ENCODE measurements around the gene TCP11L2. TPM values are rescaled to one million over a fixed set of nuclear protein-coding genes. Genes with fewer than 3 reads are reported as not detected.

The TCP11L2 gene
- total RNA-seq, 2 experiments from 2014 or later: 139 to 144 TPM

GRCh38 chr12:106255952-106256351 lies 46.6 kb upstream of the TCP11L2 start:
- Histone ChIP-seq H3K4me1 (ENCODE audit: insufficient read depth, low read length) (no peaks in the 10 kb centered on the region), H3K4me3 (ENCODE audit: low read length) (no peak overlapping the region), H3K27ac (ENCODE audit: low read depth in 1 of 2, low read length in 2 of 2) (no peak overlapping the region), H3K9me3 (ENCODE audit: control insufficient read depth in 1 of 2, insufficient read depth in 1 of 2, low read length in 2 of 2) (no peaks in the 10 kb centered on the region), H3K36me3 (ENCODE audit: insufficient read depth, low read length) (no peaks in the 10 kb centered on the region), H3K27me3 (ENCODE audit: control insufficient read depth in 1 of 2, insufficient read depth in 2 of 2, low read length in 2 of 2) (no peaks in the 10 kb centered on the region)
- no peak for DNase-seq
- Mint-ChIP-seq H3K9me3 (no peaks in the 10 kb centered on the region), H3K4me3 (no peak overlapping the region), H3K36me3 (ENCODE audit: low read depth) (no peaks in the 10 kb centered on the region), H3K27me3 (no peaks in the 10 kb centered on the region), H3K4me1 (ENCODE audit: low read depth) (no peaks in the 10 kb centered on the region), H3K27ac (no peak overlapping the region)
- ChIA-PET POLR2A (interaction anchor here (1.1 kb wide), 1 partner anchor 46 kb away, joined by 5 read pairs; no protein-coding TSS in a partner anchor), CTCF (interaction anchor here (2.3 kb wide), 1 partner anchor 26 kb away, joined by 6 read pairs; no protein-coding TSS in a partner anchor)
- TF ChIP-seq, protein P1, sequence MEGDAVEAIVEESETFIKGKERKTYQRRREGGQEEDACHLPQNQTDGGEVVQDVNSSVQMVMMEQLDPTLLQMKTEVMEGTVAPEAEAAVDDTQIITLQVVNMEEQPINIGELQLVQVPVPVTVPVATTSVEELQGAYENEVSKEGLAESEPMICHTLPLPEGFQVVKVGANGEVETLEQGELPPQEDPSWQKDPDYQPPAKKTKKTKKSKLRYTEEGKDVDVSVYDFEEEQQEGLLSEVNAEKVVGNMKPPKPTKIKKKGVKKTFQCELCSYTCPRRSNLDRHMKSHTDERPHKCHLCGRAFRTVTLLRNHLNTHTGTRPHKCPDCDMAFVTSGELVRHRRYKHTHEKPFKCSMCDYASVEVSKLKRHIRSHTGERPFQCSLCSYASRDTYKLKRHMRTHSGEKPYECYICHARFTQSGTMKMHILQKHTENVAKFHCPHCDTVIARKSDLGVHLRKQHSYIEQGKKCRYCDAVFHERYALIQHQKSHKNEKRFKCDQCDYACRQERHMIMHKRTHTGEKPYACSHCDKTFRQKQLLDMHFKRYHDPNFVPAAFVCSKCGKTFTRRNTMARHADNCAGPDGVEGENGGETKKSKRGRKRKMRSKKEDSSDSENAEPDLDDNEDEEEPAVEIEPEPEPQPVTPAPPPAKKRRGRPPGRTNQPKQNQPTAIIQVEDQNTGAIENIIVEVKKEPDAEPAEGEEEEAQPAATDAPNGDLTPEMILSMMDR (IDR thresholded peaks at IDR 0.05): no peak
- ATAC-seq (ENCODE audit: poor library complexity): no peak
- intact Hi-C loops (cut with DNase I, micrococcal nuclease): no loop called here

- no peak overlapping the region for H3K4me3 ChIP-seq (ENCODE audit: low read length)
- H3K4me1 ChIP-seq (ENCODE audit: insufficient read depth, low read length): no peaks in the 10 kb centered on the region
- DNase-seq: no peak
- ChIA-PET CTCF (no interaction called here), POLR2A (interaction anchor here (1.1 kb wide), 1 partner anchor 45 kb away, joined by 5 read pairs; no protein-coding TSS in a partner anchor)
- intact Hi-C loops (cut with DNase I, micrococcal nuclease): no loop called here
- H3K9me3 ChIP-seq (ENCODE audit: control insufficient read depth in 1 of 2, insufficient read depth in 1 of 2, low read length in 2 of 2): no peaks in the 10 kb centered on the region
- H3K9me3 Mint-ChIP-seq: no peaks in the 10 kb centered on the region
- TF ChIP-seq, protein P1 (IDR thresholded peaks at IDR 0.05): no peak
- no peak overlapping the region for H3K4me3 Mint-ChIP-seq
- no peaks in the 10 kb centered on the region for H3K27me3 ChIP-seq (ENCODE audit: control insufficient read depth in 1 of 2, insufficient read depth in 2 of 2, low read length in 2 of 2)
- no peaks in the 10 kb centered on the region for H3K4me1 Mint-ChIP-seq (ENCODE audit: low read depth)
- H3K27ac ChIP-seq (ENCODE audit: low read depth in 1 of 2, low read length in 2 of 2): no peak overlapping the region
- ATAC-seq (ENCODE audit: poor library complexity): no peak
- H3K27ac Mint-ChIP-seq: no peak overlapping the region
- no peaks in the 10 kb centered on the region for H3K27me3 Mint-ChIP-seq
- no peaks in the 10 kb centered on the region for H3K36me3 Mint-ChIP-seq (ENCODE audit: low read depth)
- H3K36me3 ChIP-seq (ENCODE audit: insufficient read depth, low read length): no peaks in the 10 kb centered on the region
Measured at GRCh38 chr12:106256524-106256923, 46.0 kb upstream of the TCP11L2 start.

- Mint-ChIP-seq H3K36me3 (ENCODE audit: low read depth) (no peaks in the 10 kb centered on the region), H3K27me3 (no peaks in the 10 kb centered on the region), H3K4me3 (no peak overlapping the region), H3K4me1 (ENCODE audit: low read depth) (no peaks in the 10 kb centered on the region), H3K9me3 (no peaks in the 10 kb centered on the region), H3K27ac (no peak overlapping the region)
- ATAC-seq (ENCODE audit: poor library complexity) (no peak), DNase-seq (no peak)
- CTCF ChIA-PET: interaction anchor here (1.3 kb wide), 1 partner anchor 32 kb away, joined by 3 read pairs; no protein-coding TSS in a partner anchor
- H3K4me1 ChIP-seq (ENCODE audit: insufficient read depth, low read length): no peaks in the 10 kb centered on the region
- POLR2A ChIA-PET: interaction anchor here (1.3 to 1.5 kb wide), 2 partner anchors 10 to 45 kb away, joined by 3 to 9 read pairs; partner anchors contain the start of gene CKAP4
- H3K9me3 ChIP-seq (ENCODE audit: control insufficient read depth in 1 of 2, insufficient read depth in 1 of 2, low read length in 2 of 2): no peaks in the 10 kb centered on the region
- no peak overlapping the region for H3K4me3 ChIP-seq (ENCODE audit: low read length)
- TF ChIP-seq, protein P1 (IDR thresholded peaks at IDR 0.05): no peak
- intact Hi-C loops (cut with DNase I, micrococcal nuclease): no loop called here
- no peaks in the 10 kb centered on the region for H3K36me3 ChIP-seq (ENCODE audit: insufficient read depth, low read length)
- H3K27ac ChIP-seq (ENCODE audit: low read depth in 1 of 2, low read length in 2 of 2): no peak overlapping the region
- H3K27me3 ChIP-seq (ENCODE audit: control insufficient read depth in 1 of 2, insufficient read depth in 2 of 2, low read length in 2 of 2): no peaks in the 10 kb centered on the region
Measured at GRCh38 chr12:106258226-106258625, 44.3 kb upstream of the TCP11L2 start.

All from CD4-positive, alpha-beta T cell (primary cell).